Measurements from ENCODE around the gene ZBTB46. TPM values are rescaled to one million over a fixed set of nuclear protein-coding genes. Genes with fewer than 3 reads are reported as not detected.
"Not testable (repeated sequence)": the region's sequence is repeated elsewhere in the genome, so short reads cannot be mapped to it uniquely, and the experiment has no call there.

ZBTB46 gene
- total RNA-seq, 6 experiments from 2014 or later, result 1.2 to 4.2 (median 2.4) TPM

GRCh38 chr20:63854766-63855362, 23.8 kb upstream of the ZBTB46 start:
- peak overlapping the region; percentile 50 to 77 (median 51) for H3K27ac ChIP-seq
- intact Hi-C loops (cut with DNase I), result no loop called here
- H3K4me1 ChIP-seq, result no peaks in the 10 kb centered on the region
- peak in 1 of 4 donors; percentile 12 for ATAC-seq
- no peak for TF ChIP-seq CTCF (IDR thresholded peaks at IDR 0.05)
- TF ChIP-seq POLR2A (IDR thresholded peaks at IDR 0.05), result no peak
- no peaks in the 10 kb centered on the region for H3K9me3 ChIP-seq
- no peak for DNase-seq
- no peaks in the 10 kb centered on the region for H3K27me3 ChIP-seq
- no peak overlapping the region for H3K4me3 ChIP-seq
- WGBS (ENCODE audit: insufficient coverage, low coverage, low lambda C conversion rate, missing lambda C conversion rate), result 3% methylated on average over 5 of the region's 26 CpGs
- no peaks in the 10 kb centered on the region for H3K36me3 ChIP-seq

- 28% methylated on average over 3 of the region's 17 CpGs for WGBS (ENCODE audit: insufficient coverage, low coverage, low lambda C conversion rate, missing lambda C conversion rate)
- Histone ChIP-seq H3K9me3 (no peaks in the 10 kb centered on the region), H3K4me3 (no peak overlapping the region), H3K4me1 (no peaks in the 10 kb centered on the region), H3K27ac (peak overlapping the region; percentile 50 to 77 (median 51)), H3K27me3 (no peaks in the 10 kb centered on the region), H3K36me3 (no peaks in the 10 kb centered on the region)
- ATAC-seq, result peak in 3 of 4 donors; percentile 2 to 24 (median 24)
- no peak for TF ChIP-seq POLR2A (IDR thresholded peaks at IDR 0.05)
- no peak for TF ChIP-seq CTCF (IDR thresholded peaks at IDR 0.05)
- intact Hi-C loops (cut with DNase I), result no loop called here
- DNase-seq, result peak in 1 of 3 donors; percentile 41
These were observed 23.2 kb upstream of the ZBTB46 start for GRCh38 chr20:63854069-63854765.

GRCh38 chr20:63853733-63854068, 22.6 kb upstream of the ZBTB46 start:
- H3K36me3 ChIP-seq; ATAC-seq; H3K9me3 ChIP-seq; H3K27me3 ChIP-seq; intact Hi-C loops (cut with DNase I); H3K4me3 ChIP-seq; H3K4me1 ChIP-seq; DNase-seq: not testable (repeated sequence)
- H3K27ac ChIP-seq, result peak overlapping the region in 1 of 3 donors; percentile 51
- 33% methylated on average over 3 of the region's 4 CpGs for whole genome bisulfite sequencing (ENCODE audit: insufficient coverage, low coverage, low lambda C conversion rate, missing lambda C conversion rate)

DNA sequence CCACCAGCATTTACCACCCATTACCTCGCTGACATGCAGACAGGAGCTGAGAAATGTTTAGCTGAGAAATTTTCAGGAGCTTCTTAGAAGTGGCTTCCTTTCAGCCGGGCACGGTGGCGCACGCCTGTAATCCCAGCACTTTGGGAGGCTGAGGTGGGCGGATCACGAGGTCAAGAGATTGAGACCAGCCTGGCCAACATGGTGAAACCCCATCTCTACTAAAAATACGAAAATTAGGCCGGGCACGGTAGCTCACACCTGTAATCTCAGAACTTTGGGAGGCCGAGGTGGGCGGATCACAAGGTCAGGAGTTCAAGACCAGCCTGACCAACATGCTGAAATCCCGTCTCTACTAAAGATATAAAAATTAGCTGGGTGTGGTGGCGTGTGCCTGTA, 20.5 kb upstream of the ZBTB46 start:
- WGBS (ENCODE audit: insufficient coverage, low coverage, low lambda C conversion rate, missing lambda C conversion rate), result 69% methylated on average over 12 of the region's 14 CpGs
- H3K9me3 ChIP-seq; intact Hi-C loops (cut with DNase I); ATAC-seq; H3K4me3 ChIP-seq; H3K27ac ChIP-seq; H3K4me1 ChIP-seq; H3K27me3 ChIP-seq; H3K36me3 ChIP-seq; DNase-seq: not testable (repeated sequence)

- Histone ChIP-seq H3K4me1 (peaks cover 0 to 5% (median 0%) of the 10 kb centered on the region in 4 donors), H3K27me3 (no peaks in the 10 kb centered on the region), H3K27ac (no peak overlapping the region), H3K36me3 (no peaks in the 10 kb centered on the region), H3K4me3 (no peak overlapping the region), H3K9me3 (no peaks in the 10 kb centered on the region)
- intact Hi-C loops (cut with DNase I), result no loop called here
- ATAC-seq, result no peak
- 72% methylated on average over 17 of the region's 27 CpGs for WGBS (ENCODE audit: insufficient coverage, low coverage, low lambda C conversion rate, missing lambda C conversion rate)
- no peak for TF ChIP-seq POLR2A (IDR thresholded peaks at IDR 0.05)
- TF ChIP-seq CTCF (IDR thresholded peaks at IDR 0.05), result no peak
- DNase-seq, result no peak
These were observed 19.9 kb upstream of the ZBTB46 start for GRCh38 chr20:63850689-63851547.
